Activated naive CD8-positive, alpha-beta T cell (primary cell): ENCODE results near the gene SF1.

Source experiments
- H3K27ac Mint-ChIP-seq: one replicate; pipeline ENCODE4 v1.8.0; 2021; ENCODE audit warnings: mixed read lengths
- H3K27me3 Mint-ChIP-seq: one replicate; pipeline ENCODE4 v1.8.0; 2021; ENCODE audit warnings: mixed read lengths
- H3K36me3 Mint-ChIP-seq: one replicate; pipeline ENCODE4 v1.8.0; 2021; ENCODE audit warnings: mixed read lengths
- H3K4me1 Mint-ChIP-seq: one replicate; pipeline ENCODE4 v1.8.0; 2021; ENCODE audit warnings: low read depth, mixed read lengths
- H3K4me3 Mint-ChIP-seq: one replicate; pipeline ENCODE4 v1.8.0; 2021; ENCODE audit warnings: mild to moderate bottlenecking, mixed read lengths
- H3K9me3 Mint-ChIP-seq: one replicate; pipeline ENCODE4 v1.8.0; 2021; ENCODE audit warnings: low read depth, mixed read lengths

Gene SF1

DNA sequence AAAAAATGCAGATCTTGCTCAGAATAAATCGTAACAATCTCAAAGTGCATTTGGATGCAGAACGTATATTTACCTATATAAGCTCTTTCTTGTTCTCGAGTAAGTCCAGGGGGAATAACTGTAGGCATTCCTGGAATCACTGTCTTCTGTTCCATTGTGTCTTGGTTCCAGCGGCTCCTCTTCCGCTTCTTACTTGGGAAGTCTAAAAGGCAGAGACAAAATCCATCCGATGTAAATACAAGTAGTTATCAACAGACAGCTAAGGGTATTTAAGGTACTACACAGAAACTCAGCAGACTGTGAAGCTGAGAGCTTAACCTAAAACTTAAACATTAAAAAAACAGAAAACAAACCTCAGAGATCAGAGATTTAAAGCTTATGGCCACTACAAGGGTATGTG, 1.9 kb downstream of the SF1 start:
- Mint-ChIP-seq H3K27me3 (no peaks in the 10 kb centered on the region), H3K9me3 (no peaks in the 10 kb centered on the region), H3K4me3 (peak overlapping the region; percentile 93), H3K27ac (peak overlapping the region; percentile 87), H3K4me1 (peaks cover 77% of the 10 kb centered on the region), H3K36me3 (peaks cover 28% of the 10 kb centered on the region)

DNA sequence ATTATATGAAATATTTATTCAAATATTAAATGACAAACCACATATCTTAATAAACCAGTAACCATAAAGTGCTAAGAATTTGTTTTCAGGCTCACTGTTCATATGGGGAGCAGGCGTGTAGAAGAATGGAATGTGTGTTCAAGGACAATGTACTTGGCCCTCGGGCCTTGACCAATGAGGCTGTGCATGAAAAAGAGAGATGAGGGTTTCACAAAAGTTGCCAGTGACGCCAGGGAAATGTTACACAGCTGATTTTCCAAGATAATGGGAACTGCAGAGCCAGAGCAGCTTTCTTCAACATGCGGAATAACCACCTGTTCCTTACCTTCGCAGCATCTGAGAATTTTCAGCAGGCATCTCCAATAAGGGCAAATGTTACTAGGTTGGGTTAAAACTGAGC, 4.2 kb downstream of the SF1 start:
- H3K4me1 Mint-ChIP-seq, result peaks cover 77% of the 10 kb centered on the region
- peak overlapping the region; percentile 93 for H3K4me3 Mint-ChIP-seq
- H3K36me3 Mint-ChIP-seq, result peaks cover 32% of the 10 kb centered on the region
- H3K27ac Mint-ChIP-seq, result peak overlapping the region; percentile 87
- H3K9me3 Mint-ChIP-seq, result no peaks in the 10 kb centered on the region
- H3K27me3 Mint-ChIP-seq, result no peaks in the 10 kb centered on the region

DNA sequence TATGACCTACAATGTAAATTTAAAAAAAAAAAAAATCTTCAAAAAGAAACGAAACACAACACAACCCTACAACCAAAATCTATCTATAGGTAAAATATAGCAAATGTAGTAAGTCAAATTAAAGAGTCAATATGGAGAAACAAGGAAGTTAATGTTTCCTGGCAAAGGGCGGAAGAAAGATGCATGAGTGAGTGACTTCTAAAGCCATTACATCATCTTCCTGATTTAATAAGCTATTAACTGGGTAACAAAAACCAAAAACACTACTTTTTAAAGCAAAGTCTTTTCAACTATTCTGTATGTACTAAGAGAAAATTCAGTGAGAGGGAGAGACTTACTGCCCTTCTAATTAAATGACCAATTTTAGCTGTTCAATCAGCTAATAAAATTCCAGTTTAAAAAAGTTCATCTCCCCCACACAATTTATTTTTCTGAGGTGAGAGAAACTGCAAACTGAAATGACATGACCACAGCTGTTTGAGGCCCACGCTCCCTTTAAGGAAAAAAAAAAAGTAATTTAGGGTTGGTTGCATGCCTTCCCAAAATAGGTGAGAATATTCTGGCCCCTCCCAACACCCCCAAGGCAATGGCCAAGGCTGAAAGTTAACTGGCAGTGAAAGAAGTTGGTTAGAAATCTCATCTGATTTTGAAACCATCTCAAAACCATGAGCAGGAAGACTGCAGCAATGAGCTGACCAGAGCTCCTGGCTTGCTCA, 5.9 kb downstream of the SF1 start:
- Mint-ChIP-seq H3K36me3 (peaks cover 33% of the 10 kb centered on the region), H3K4me3 (peak overlapping the region; percentile 78), H3K9me3 (no peaks in the 10 kb centered on the region), H3K4me1 (peaks cover 92% of the 10 kb centered on the region), H3K27me3 (no peaks in the 10 kb centered on the region), H3K27ac (peak overlapping the region; percentile 83)

DNA sequence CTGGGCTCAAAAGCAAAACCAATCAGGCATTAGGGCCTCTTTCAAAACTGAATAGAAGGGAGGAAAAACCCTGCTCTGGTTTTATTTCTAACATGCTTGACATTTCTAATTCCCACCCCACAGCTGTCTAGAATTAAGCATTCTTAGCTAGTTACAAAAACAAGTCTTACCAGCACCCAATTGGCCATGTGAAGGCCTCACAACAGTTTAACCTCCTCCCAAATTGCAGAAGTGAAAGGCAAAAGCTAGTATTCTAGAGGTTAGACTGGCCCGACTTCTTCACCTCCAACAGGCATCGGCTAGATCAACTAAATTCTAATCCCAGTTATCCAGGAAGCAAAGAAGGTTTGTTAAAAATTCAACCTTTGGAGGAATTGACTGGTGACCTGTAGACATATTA, 6.5 kb downstream of the SF1 start:
- H3K27me3 Mint-ChIP-seq, result no peaks in the 10 kb centered on the region
- H3K36me3 Mint-ChIP-seq, result peaks cover 28% of the 10 kb centered on the region
- no peaks in the 10 kb centered on the region for H3K9me3 Mint-ChIP-seq
- peak overlapping the region; percentile 83 for H3K27ac Mint-ChIP-seq
- peak overlapping the region; percentile 78 for H3K4me3 Mint-ChIP-seq
- peaks cover 96% of the 10 kb centered on the region for H3K4me1 Mint-ChIP-seq

DNA sequence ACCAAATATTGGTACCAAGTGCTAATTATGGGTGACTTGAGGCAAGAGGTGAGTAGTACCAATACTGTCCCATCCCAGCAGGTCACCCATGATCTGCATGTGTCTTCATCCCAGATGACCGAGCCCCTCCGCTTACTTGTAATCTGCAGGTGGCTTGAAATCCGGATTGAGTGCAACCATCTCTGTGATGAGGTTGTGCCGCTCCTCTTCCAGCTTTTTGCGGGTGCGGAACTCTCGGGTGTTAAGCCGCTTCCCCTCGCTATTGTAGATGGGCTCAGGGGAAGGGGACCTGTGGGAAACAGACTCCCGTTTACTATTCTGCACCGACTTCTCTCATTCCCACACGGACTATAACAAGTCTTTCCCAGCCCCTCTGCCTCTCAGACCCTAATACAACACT, 8.2 kb downstream of the SF1 start:
- peaks cover 90% of the 10 kb centered on the region for H3K4me1 Mint-ChIP-seq

DNA sequence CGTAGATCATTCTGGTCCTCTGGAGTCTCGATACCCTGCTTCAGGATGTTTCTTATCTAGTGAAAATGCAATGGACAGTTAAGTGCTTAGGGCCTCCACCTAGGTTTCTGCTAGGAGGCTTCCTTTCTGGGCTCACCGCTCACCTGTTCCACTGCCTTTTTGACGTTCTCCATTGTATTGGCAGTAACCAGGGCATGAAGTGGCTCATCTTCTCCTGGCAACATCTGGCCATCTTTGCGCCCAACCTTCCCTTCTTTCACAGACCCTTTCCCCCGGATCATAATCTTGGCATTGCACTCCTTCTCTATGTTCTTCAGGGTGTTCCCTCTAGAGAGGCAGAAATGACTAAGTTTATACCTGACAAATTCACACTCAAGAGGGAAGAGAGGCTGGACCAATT, 9.1 kb downstream of the SF1 start:
- Mint-ChIP-seq H3K36me3 (peaks cover 16% of the 10 kb centered on the region), H3K9me3 (no peaks in the 10 kb centered on the region), H3K27ac (peak overlapping the region; percentile 59), H3K27me3 (no peaks in the 10 kb centered on the region), H3K4me1 (peaks cover 90% of the 10 kb centered on the region), H3K4me3 (peak overlapping the region; percentile 15)

More for the DNA sequence above, 8.2 kb downstream of the SF1 start:
- no peaks in the 10 kb centered on the region for H3K9me3 Mint-ChIP-seq
- H3K27me3 Mint-ChIP-seq, result no peaks in the 10 kb centered on the region
- H3K27ac Mint-ChIP-seq, result peak overlapping the region; percentile 35
- H3K36me3 Mint-ChIP-seq, result peaks cover 13% of the 10 kb centered on the region
- H3K4me3 Mint-ChIP-seq, result no peak overlapping the region

DNA sequence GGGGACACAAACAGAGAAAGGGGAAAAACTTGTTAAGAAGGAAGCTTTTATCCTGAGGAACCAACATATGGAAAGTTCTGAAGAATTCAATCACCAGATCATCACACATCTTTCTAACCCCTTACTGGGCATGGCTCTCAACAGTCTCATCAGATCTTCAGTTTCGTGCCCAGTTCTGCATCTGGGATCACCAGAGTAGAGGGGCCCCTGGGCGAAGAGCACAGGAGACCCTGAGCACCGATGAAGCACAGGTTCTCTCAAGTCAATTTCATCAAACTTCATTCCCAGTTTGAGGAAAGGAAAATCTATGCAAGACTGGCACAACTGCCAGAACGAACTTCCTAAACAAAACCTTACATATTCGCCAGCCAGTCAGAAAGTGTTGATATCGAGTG, 10.0 kb downstream of the SF1 start:
- H3K9me3 Mint-ChIP-seq, result no peaks in the 10 kb centered on the region
- peaks cover 13% of the 10 kb centered on the region for H3K36me3 Mint-ChIP-seq
- peak overlapping the region; percentile 59 for H3K27ac Mint-ChIP-seq
- peak overlapping the region; percentile 67 for H3K4me3 Mint-ChIP-seq
- peaks cover 91% of the 10 kb centered on the region for H3K4me1 Mint-ChIP-seq
- no peaks in the 10 kb centered on the region for H3K27me3 Mint-ChIP-seq

DNA sequence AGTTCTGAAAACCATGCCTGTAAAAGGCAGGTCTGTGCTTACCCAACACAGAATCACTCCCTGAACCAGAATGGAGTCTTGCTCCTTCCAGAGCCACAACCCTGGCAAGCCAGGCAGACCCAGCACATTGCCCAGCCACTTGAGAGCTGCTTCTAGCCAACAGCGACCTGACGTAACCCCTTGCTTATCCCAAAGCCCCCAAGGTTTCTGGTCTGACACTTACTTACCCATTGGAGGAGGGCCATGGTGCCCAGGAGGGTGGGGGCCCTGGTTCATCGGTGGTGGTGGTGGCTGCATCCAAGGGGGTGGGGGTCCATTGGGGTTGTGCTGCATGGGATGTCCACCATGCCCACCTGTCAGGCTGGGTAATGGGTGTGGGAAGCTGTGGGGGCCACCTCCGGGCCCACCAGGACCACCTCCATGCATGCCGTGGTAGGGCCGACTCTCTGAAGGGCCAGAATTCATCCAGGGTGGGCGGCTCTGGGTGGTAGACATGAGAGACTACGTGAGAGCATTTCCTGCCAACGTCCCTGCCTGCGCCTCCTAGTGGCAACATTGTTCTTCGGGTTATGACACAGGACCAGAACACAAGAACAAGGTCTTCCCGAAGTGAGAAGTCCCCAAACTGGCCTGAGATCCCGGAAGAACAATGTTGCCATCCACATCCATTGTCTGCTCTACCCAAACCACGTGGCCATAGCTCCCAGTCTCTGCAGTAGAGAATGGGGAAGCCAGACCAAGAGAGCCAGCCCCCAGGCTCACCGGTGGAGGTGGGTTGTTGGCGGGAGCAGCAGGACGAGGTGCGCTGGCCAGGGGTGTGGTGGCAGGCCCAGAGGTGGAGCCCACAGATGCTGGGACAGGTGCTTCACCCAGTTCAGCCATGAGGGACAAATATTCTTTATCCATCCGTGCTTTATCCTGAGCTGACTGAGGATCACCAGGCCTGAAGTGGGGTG, 10.7 kb downstream of the SF1 start:
- H3K4me3 Mint-ChIP-seq, result peak overlapping the region; percentile 67

DNA sequence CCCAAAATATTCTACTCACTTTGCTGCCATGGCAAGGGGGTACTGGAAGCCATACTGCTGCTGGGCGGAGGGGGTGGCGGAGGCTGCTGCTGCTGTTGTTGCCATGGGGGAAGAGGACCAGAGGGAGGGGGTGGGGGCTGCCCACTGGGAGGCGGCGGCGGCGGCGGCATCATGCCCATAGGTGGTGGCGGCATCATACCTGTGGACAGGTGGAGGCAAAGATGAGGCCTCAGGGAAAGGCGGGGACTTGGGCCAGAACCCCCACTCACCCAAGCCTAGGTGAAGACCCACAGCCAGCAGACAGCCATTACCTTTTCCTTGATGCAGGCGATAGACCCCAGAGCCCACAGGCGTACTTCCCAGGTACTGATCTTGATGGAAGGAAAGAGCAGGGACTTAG, 11.5 kb downstream of the SF1 start:
- H3K4me3 Mint-ChIP-seq, result peak overlapping the region; percentile 46
- H3K36me3 Mint-ChIP-seq, result peaks cover 8% of the 10 kb centered on the region
- H3K9me3 Mint-ChIP-seq, result no peaks in the 10 kb centered on the region
- H3K27ac Mint-ChIP-seq, result peak overlapping the region; percentile 72
- no peaks in the 10 kb centered on the region for H3K27me3 Mint-ChIP-seq
- H3K4me1 Mint-ChIP-seq, result peaks cover 91% of the 10 kb centered on the region

More for the DNA sequence above, 10.7 kb downstream of the SF1 start:
- Mint-ChIP-seq H3K36me3 (peaks cover 12% of the 10 kb centered on the region), H3K4me1 (peaks cover 91% of the 10 kb centered on the region), H3K27ac (peak overlapping the region; percentile 72), H3K9me3 (no peaks in the 10 kb centered on the region), H3K27me3 (no peaks in the 10 kb centered on the region)

DNA sequence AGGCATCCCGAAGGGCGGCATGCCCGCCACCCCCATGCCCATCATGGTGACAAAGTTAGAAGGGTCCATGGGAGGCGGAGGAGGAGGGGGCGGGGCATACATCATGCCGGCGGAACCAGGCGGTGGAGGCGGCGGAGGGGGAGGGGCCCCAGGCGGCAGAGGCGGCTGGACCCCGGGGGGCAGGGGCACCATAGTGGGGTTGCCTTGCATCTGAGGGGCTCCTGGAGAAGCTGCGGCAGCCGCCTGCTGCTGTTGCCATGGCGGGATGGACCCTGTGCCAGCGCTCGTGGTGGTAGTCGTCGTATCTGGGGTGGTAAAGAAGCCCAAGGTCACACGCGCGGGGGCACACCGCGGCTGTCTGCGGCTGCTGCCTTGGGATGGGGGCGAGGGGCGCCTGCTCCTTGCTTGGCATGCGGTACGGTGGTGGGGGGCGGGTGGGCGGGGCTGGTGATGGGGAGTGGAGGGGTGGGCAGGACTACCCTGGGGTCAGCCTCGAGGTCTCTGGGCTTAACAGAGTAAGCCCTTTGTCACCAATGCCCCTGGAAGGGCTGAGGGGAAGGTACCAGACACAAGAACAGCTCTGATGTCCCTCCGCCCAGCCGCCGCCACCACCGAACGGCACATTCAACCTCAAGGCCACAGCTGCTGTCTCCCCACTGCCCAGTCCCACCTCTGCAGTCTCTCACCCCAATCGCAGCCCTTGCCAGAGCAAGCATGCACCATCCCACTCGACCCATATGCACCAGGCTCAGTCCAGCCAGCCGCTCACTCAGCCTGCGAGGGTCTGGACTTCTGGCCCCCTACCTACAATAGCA, 12.3 kb downstream of the SF1 start:
- peak overlapping the region; percentile 86 for H3K27ac Mint-ChIP-seq
- H3K4me3 Mint-ChIP-seq, result peak overlapping the region; percentile 85
- H3K4me1 Mint-ChIP-seq, result peaks cover 92% of the 10 kb centered on the region
- no peaks in the 10 kb centered on the region for H3K9me3 Mint-ChIP-seq
- H3K36me3 Mint-ChIP-seq, result peaks cover 8% of the 10 kb centered on the region
- H3K27me3 Mint-ChIP-seq, result no peaks in the 10 kb centered on the region

DNA sequence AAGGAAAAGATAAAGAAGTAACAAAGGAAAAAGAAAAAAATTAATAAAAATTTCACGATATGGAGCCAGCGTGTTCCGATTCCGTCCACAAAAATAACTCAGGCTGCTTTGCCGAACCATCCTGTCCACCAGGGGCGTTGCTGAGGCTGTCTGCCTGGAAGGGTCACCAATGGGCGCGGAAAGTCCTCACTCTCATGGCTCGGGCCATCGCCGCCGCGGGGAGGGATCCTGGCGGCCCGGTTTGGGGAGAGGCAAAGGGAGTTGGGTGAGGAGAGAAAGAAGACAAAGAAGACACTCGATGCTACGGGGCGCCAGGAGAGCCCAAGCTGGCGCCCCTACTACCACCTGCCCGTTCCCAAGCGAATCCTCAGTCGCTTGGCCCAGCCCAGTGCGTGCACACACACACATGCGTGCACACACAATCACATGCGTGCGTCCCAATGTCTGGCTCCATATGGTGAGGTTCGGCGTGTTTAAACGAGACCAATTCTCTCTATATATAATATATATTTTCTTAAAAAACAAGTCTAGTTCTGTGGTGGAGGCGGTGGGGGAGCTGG, 13.0 kb downstream of the SF1 start:
- Mint-ChIP-seq H3K4me3 (peak overlapping the region; percentile 85), H3K9me3 (no peaks in the 10 kb centered on the region), H3K27me3 (no peaks in the 10 kb centered on the region), H3K27ac (peak overlapping the region; percentile 86), H3K36me3 (peaks cover 8% of the 10 kb centered on the region), H3K4me1 (peaks cover 90% of the 10 kb centered on the region)

DNA sequence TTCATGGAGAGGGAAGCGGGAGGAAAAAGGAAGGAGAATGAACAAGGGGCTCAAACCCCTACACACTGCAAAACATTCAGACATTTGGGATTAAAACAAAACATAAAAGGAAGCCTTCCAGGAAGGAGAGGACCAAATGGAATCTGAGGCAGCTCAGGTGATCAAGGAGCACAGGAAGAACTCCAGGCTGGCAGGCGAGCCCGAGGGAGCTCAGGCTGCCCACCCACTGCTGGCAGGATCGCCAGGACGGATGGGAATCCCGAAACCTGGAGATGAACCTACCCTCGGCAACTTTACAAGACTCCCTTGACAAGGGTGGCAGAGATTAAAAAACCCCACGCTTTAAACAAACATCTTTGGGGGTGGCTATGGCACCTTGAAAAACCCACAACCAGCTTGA, 13.6 kb downstream of the SF1 start:
- peaks cover 8% of the 10 kb centered on the region for H3K36me3 Mint-ChIP-seq
- no peaks in the 10 kb centered on the region for H3K27me3 Mint-ChIP-seq
- peak overlapping the region; percentile 86 for H3K27ac Mint-ChIP-seq
- H3K4me3 Mint-ChIP-seq, result peak overlapping the region; percentile 85
- no peaks in the 10 kb centered on the region for H3K9me3 Mint-ChIP-seq
- H3K4me1 Mint-ChIP-seq, result peaks cover 93% of the 10 kb centered on the region

DNA sequence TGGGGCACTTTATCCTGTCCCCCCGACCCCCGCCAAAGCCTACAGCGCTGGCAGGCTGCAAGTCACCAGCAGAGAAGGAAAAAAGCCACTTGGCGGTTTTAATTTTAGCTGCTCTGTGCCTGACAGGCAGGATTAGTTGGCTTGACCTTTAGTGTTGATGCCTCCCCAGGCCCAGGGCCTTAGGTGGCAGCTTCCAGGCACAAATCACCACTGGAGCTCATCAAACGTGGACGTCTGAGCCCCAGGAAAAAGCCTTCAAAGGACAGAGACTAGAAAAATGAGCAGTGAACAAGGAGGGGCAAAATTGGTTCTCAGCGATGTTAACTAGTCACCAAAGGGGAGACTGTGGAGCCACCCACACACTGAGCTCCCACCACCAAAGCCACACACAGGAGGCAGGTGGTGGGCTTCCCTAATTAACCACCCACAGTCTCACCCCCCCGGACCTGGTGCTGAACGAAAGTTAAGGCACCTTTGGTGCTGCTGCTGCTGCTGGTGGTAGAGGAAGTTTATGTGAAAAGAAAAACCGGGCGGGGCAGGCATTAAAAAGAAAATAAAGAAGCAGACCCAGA, 14.2 kb downstream of the SF1 start:
- H3K9me3 Mint-ChIP-seq, result no peaks in the 10 kb centered on the region
- peak overlapping the region; percentile 86 for H3K27ac Mint-ChIP-seq
- peak overlapping the region; percentile 85 for H3K4me3 Mint-ChIP-seq
- H3K27me3 Mint-ChIP-seq, result no peaks in the 10 kb centered on the region
- peaks cover 4% of the 10 kb centered on the region for H3K36me3 Mint-ChIP-seq
- peaks cover 93% of the 10 kb centered on the region for H3K4me1 Mint-ChIP-seq

DNA sequence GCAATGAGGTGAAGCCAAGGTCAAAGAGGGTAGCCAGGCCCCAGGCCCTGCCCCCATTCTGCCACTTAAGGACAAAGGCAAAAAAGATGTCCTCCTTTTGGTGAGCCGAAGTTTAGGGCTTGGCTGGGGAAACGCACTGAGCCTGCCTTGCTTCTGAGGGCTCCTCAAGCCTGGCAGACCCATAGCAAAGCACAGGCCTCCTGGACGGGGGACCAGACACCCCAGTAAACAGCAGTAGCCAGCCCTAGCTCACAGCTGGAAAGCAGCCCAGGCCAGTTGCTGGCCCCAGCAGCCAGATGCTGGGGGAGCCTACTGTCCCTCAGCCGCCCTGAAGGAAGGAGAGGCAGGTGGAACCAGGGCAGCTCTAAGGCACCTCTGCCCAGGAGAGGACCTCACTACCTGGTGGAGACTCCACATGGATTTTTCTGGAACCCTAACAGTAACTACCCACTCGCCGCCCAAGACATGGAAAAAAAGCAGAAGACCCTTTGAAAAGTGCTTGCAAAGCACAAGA, 14.8 kb downstream of the SF1 start:
- H3K4me3 Mint-ChIP-seq, result peak overlapping the region; percentile 85
- H3K27me3 Mint-ChIP-seq, result no peaks in the 10 kb centered on the region
- H3K4me1 Mint-ChIP-seq, result peaks cover 90% of the 10 kb centered on the region
- H3K36me3 Mint-ChIP-seq, result peaks cover 3% of the 10 kb centered on the region
- peak overlapping the region; percentile 86 for H3K27ac Mint-ChIP-seq
- no peaks in the 10 kb centered on the region for H3K9me3 Mint-ChIP-seq
